Adipose tissue (tissue), 3 donors: Measurements from ENCODE around the gene SPATA17. TPM values are rescaled to one million over a fixed set of nuclear protein-coding genes. Genes with fewer than 3 reads are reported as not detected.

Source experiments
- H3K27ac ChIP-seq: one replicate; pipeline ENCODE4 v1.5.1; 2013; ENCODE audit warnings: low read depth, low read length
- WGBS, 3 donors: extraction: QIAGEN DNeasy Blood & Tissue Kit; methylation state at CpG; one replicate each; pipeline ENCODE4 v1.1.7; 2013; 5-methylcytosine and 5-hydroxymethylcytosine counted together
- polyA plus RNA-seq, 3 donors: library from polyadenylated mRNA; stranded (reverse); fragments of 200-250 nt; gene quantifications; one replicate each; pipeline ENCODE4 v1.2.3, GENCODE V29; 2013
- donor health status: healthy with polysubstance abuse.
- donor health status: Bipolar disorder and iron deficiency.
- donor health status: healthy.

The SPATA17 gene
- polyA plus RNA-seq, 3 donors: 0.06 to 0.34 (median 0.21) TPM

DNA sequence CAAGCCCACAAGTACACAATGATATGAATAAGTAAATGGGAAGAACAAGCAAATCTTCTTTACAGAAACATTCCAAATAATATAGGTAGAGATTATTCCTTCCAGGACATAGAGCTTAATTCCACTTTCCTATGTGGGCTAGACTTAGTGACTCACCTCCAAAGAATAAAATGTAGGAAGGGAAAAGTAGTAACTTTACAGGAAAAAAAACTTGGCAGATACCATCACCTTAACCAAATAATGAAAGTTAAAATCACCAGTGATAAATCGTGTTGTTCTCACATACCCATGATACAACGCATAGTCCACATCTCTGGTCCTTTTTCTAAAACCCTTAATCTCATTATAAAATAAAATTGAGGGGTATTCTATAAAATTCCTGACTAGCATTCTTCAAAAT lies 260.8 kb downstream of the SPATA17 start:
- H3K27ac ChIP-seq: no peak overlapping the region
- WGBS, 3 donors: 71 to 85% (median 85%) methylated on average over 2 of the region's 2 CpGs

GRCh38 chr1:217892750-217893149 lies 261.6 kb downstream of the SPATA17 start:
- WGBS, 3 donors: 66 to 82% (median 72%) methylated on average over 3 of the region's 3 CpGs
- H3K27ac ChIP-seq: no peak overlapping the region

DNA sequence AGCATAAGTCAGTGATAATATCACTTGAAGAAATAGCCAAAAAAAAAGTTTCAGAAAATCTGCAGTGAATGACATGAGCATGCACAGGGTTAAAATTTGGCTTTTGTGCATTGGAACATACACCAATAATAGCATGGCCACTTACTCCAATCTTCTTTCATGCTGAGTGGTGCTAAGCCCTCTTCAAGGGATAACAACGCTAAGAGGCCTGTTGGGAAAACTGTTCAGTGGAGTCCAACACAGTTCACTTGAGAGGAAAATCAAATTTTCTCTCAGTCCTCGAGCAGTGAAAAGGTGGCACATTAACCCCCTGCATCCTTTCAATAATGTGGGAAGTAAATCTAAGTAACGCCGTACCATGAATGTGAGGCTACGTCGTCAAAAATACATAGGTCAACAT lies 264.7 kb downstream of the SPATA17 start:
- WGBS, 3 donors: 60 to 71% (median 64%) methylated on average over 6 of the region's 6 CpGs

GRCh38 chr1:217896490-217896889 lies 265.3 kb downstream of the SPATA17 start:
- WGBS, 3 donors: 75 to 81% (median 79%) methylated on average over 1 of the region's 1 CpG
- no peak overlapping the region for H3K27ac ChIP-seq

More for the DNA sequence above, 264.7 kb downstream of the SPATA17 start:
- H3K27ac ChIP-seq: no peak overlapping the region

DNA sequence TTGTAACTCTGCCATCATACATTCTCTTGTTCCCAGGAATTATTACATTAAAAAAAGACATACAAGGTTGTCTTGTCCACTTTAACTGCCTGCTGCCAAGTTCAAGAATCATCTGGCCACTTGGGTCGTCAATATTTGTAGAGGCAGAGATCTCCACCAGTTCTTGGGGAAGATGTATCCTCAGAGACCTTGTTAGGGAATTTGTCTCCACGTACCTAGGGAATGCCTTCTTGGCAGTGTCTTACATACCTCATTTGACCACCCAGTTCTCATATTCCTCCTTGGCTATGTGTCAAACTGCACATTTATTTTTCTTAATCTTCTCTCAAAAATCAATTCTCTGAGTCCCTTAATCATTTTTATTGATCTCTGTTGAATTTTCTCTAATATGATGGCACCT lies 266.0 kb downstream of the SPATA17 start:
- 43 to 60% (median 45%) methylated on average over 2 of the region's 2 CpGs for WGBS, 3 donors
- no peak overlapping the region for H3K27ac ChIP-seq

GRCh38 chr1:217899614-217900013 lies 268.5 kb downstream of the SPATA17 start:
- WGBS, 3 donors: 52 to 68% (median 55%) methylated on average over 1 of the region's 1 CpG
- no peak overlapping the region for H3K27ac ChIP-seq

DNA sequence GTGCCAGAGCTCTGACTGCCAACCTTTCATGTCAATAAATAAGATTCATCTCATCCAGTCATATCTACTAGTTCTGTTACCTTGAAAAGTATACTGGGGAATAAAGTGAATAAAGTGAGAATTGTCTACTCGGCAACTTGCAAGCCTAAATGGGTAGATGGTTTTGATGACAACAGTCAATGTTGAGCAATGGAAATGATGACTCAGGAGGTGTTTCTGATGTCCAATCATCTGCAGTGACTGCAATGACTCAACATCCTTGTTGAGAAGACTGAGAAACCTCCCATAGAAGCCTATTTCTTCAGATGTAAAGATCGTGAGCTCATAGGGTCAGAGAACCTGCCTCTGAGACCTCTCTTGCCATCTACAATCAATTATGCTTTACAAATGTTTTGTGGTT lies 276.4 kb downstream of the SPATA17 start:
- 89 to 92% (median 90%) methylated on average over 2 of the region's 2 CpGs for WGBS, 3 donors
- H3K27ac ChIP-seq: no peak overlapping the region

DNA sequence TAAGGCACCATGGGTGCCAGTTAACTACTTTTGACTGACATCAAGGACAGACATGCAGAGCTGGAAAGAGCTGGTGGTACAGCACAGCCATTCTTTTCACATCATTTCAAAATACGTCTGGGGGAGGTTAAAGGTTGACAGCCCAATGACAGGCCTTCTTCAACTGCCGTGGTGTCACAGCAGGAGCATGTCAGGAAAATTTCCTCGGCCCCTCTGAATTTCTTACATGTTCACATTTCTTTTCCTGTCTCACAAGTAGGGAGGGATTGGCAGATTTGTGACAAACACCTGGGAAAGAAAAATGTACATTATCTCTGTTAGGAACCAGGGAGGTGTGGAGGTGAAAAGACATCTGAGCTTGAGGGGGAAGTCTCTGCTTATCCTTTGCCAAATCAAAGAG lies 279.1 kb downstream of the SPATA17 start:
- 31 to 55% (median 53%) methylated on average over 3 of the region's 3 CpGs for WGBS, 3 donors
- no peak overlapping the region for H3K27ac ChIP-seq

- no peak overlapping the region for H3K27ac ChIP-seq
- 70 to 80% (median 76%) methylated on average over 3 of the region's 3 CpGs for WGBS, 3 donors
These were observed 279.7 kb downstream of the SPATA17 start for GRCh38 chr1:217910791-217911320.

GRCh38 chr1:217911908-217912307 lies 280.8 kb downstream of the SPATA17 start:
- no peak overlapping the region for H3K27ac ChIP-seq
- WGBS, 3 donors: 85 to 89% (median 85%) methylated on average over 8 of the region's 8 CpGs

DNA sequence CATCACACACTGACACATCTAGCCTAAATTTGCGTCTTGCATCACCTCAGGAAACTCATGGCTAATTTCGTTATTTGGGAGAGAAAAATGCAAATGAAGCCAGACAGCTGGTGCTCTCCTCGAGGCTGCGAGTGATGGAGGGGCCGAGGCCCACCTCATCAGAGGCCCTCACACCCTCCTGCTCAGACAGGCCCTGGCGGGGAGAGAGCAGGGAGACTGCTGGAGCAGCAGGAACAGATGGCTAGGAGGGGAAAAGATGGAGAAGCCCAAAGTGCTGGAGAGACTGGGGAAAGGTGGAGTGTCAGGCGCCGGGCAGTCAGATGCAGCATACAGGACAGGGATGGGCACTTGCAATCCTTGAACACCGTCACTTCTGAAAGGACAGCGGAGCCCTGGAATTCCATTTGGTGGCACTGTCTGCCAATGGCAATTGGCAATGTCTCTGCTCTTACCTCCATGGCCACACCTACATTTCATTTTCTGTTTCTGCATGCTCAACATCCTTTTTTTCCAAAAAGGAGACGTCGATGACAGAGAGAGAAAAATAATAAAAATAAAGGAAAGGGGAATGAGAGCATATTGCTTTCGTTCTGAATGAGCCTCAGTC lies 286.2 kb downstream of the SPATA17 start:
- no peak overlapping the region for H3K27ac ChIP-seq
- WGBS, 3 donors: 55 to 70% (median 58%) methylated on average over 13 of the region's 13 CpGs

DNA sequence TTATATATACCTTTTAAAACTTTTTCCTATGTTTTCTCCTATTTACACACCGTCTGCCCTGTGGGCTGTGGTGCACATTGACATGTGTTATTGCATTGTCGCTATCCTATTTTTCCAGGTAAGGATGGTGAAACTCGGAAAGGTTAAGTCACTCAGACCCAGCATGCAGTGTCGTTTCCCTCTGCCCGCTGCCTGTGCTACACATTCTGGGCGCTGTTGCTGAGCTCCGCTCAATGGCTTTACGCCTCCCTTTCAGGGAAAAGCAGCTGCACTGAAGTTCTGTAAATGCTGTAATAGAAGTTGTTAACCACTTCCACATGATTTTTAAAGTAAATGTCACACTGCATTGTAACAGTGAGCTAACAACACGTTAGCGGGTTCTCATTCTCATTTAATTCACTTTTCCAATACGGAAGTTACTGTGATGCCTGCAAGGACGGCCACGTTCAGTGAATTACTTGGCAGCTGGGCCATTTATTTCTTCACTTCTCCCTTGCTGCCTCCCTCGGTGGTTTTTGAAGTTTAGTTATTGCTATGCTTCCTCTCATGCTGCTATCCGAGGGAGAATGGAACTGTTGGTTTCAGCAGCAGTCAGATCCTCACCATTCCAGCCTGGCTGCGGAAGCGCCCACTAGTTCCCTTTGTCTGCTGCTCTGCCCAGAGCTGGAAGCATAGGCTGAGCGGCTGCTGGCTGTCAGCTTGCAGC lies 288.7 kb downstream of the SPATA17 start:
- no peak overlapping the region for H3K27ac ChIP-seq
- 57 to 62% (median 58%) methylated on average over 18 of the region's 18 CpGs for WGBS, 3 donors

Other genes starting within 250 kb of the SPATA17 start
- 1 to 10 TPM; 1.8 to 6.3 (median 3.3) TPM for gene GPATCH2, start 254 bp upstream of the SPATA17 start, polyA plus RNA-seq